AG04449 (cell line): ENCODE results near the gene PNPLA7.

Experiments
- CTCF ChIA-PET: fragments of 350-600 bp; formaldehyde crosslinking; extraction: SDS; loops from one replicate; lab custom pipeline; 2021; ENCODE audit warnings: antibody characterized with exemption; lab: Yijun Ruan, JAX
- POLR2A ChIA-PET: fragments of 400-600, 350-600 bp; formaldehyde crosslinking; extraction: SDS; loops from one replicate; lab custom pipeline; 2020; ENCODE audit warnings: antibody characterized with exemption, inconsistent platforms; lab: Yijun Ruan, JAX
- DNase-seq: peaks from one replicate; pipeline ENCODE4 v3.0.0-alpha.2; 2010; ENCODE audit warnings: low read depth, low spot score
- H3K4me3 ChIP-seq: 2 replicates; pipeline ENCODE4 v1.5.1; 2011; ENCODE audit warnings: low read depth, mild to moderate bottlenecking, control low read depth, low read length
- TF ChIP-seq, protein P1 (sequence below): IDR thresholded peaks from one replicate; pipeline ENCODE4 v1.5.1; 2011; ENCODE audit warnings: mild to moderate bottlenecking, moderate library complexity, low read length, control low read depth, inconsistent platforms; ENCODE audit not compliant: insufficient read depth; ENCODE audit errors: missing control alignments

PNPLA7 gene

DNA sequence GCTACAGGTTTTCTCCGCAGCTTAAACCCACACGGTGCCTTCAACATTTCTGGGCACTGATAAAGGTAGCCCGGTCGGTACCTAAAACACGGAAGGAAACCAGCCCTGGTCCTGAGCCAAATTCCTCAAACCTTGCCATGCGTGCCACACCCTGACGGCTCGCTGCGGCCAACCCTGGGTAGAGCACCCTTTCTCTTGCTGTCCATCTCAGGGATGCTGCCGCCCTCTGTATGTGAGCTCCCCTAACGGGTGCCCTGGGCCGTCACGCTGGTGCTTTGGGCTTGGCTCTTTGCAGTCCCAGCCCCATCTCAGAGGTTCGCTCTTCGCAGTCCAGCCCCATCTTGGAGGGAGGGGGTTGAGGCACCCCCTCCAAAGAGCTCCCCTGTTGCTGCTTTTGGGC is 43.9 kb downstream of the PNPLA7 start:
- POLR2A ChIA-PET = no interaction called here
- TF ChIP-seq, protein P1, sequence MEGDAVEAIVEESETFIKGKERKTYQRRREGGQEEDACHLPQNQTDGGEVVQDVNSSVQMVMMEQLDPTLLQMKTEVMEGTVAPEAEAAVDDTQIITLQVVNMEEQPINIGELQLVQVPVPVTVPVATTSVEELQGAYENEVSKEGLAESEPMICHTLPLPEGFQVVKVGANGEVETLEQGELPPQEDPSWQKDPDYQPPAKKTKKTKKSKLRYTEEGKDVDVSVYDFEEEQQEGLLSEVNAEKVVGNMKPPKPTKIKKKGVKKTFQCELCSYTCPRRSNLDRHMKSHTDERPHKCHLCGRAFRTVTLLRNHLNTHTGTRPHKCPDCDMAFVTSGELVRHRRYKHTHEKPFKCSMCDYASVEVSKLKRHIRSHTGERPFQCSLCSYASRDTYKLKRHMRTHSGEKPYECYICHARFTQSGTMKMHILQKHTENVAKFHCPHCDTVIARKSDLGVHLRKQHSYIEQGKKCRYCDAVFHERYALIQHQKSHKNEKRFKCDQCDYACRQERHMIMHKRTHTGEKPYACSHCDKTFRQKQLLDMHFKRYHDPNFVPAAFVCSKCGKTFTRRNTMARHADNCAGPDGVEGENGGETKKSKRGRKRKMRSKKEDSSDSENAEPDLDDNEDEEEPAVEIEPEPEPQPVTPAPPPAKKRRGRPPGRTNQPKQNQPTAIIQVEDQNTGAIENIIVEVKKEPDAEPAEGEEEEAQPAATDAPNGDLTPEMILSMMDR = no peak
- H3K4me3 ChIP-seq = no peak overlapping the region; the same call in 1 of the 2 replicates
- CTCF ChIA-PET = interaction anchor here (0.8 to 3.8 kb wide), 6 partner anchors 19 to 84 kb away, joined by 3 to 16 read pairs (median 3); partner anchors contain the start of genes EXD3 and NOXA1
- no peak for DNase-seq

DNA sequence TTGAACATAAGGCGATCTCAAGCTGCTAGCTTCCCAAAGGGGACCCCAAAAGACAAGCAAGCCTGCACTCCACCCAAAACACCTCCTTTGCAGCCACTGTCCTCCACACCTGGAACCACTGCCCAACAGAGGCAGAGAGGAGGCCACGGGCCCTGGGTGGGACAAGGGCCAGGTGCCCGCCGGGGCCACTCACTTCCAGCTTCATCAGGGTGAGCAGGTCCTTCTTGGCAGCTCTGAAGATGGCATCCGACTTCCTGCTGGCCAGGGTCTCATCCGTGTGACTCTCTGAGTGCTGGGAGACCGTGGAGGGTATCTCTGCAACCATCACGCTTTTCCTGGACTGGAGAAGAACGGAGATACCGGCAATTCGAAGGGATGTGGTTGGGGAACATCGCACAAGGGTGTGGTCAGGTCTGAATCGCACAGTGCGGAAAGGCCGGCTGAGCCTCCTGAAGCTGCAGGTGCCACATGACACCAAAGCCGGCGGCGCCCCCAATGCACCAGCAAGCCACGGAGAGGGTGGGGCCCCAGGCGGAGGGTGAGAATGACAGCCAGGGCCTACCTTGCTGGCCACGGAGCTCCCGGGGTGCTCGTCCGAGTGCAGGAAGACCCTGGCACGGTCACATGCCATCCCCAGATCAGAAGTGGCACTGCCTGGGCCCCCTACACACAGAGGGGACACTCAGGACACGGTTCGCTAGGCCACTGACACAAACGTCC is 44.6 kb downstream of the PNPLA7 start:
- CTCF ChIA-PET = interaction anchor here (0.7 to 3.8 kb wide), 9 partner anchors 18 to 211 kb away, joined by 3 to 16 read pairs (median 3); partner anchors contain the start of gene EXD3
- H3K4me3 ChIP-seq = no peak overlapping the region
- TF ChIP-seq, protein P1 = no peak
- DNase-seq = no peak
- POLR2A ChIA-PET = no interaction called here

DNA sequence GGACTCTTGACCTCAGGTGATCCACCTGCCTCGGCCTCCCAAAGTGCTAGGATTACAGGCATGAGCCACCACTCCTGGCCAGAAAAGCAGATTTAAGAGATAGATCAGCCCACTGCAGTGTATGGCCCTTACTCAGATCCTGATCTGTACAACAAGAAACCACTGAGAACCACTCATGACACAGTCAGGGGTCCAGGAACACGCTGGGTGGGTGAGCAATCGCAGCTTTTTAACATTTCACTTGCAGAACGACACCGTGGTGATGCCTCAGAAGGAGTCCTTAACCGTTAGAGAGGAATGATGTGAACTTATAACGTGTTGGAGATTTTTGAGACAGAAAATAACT is 45.8 kb downstream of the PNPLA7 start:
- no peak for DNase-seq
- TF ChIP-seq, protein P1 = no peak
- ChIA-PET CTCF (interaction anchor here (0.9 to 1.3 kb wide), 4 partner anchors 17 to 210 kb away, joined by 3 to 4 read pairs (median 3); partner anchors contain the start of gene EXD3), POLR2A (no interaction called here)
- no peak overlapping the region for H3K4me3 ChIP-seq

DNA sequence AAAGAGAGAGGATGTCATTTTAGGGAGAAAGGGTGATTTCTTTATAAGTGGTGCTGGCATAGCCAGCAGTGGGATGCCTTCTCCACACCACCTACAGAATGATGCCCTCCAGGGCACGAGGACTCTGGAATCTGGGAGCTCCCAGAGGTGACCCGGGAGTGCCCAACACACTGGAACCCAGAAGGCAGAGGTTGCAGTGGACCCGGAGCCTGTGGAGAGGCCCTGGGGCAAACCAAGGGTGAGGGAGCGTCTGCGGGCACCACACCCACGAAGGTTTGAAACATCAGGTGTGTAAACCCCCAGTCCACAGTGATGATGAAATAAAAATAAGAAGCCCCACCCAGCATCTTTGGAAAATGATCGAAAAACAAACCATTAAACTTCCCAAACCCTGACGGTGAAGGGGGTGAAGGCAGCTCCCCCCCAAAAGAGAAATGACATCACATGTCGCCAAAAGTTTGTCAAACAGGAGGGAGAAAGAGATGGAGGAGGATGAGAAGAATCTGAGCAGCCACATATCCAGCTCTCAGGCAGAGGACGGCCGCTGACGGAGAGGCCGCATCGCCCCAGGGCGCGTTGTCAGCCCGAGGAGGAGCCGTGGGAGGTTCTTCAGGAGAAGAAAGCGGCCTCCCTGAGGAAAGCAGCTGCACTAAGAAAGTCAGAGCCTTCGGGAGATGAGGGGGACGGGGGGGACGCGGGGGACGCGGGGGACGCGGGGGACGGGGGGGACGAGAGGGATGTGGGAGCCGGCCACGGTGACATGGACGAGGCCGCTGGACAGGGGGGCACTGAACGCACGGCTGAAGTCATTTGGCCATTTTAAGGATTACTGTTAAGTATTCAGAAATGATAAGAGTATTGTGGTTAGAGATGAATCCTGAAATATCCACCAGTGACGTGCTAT is 47.9 kb downstream of the PNPLA7 start:
- no peak overlapping the region for H3K4me3 ChIP-seq
- ChIA-PET CTCF (no interaction called here), POLR2A (no interaction called here)
- TF ChIP-seq, protein P1 = no peak
- no peak for DNase-seq

DNA sequence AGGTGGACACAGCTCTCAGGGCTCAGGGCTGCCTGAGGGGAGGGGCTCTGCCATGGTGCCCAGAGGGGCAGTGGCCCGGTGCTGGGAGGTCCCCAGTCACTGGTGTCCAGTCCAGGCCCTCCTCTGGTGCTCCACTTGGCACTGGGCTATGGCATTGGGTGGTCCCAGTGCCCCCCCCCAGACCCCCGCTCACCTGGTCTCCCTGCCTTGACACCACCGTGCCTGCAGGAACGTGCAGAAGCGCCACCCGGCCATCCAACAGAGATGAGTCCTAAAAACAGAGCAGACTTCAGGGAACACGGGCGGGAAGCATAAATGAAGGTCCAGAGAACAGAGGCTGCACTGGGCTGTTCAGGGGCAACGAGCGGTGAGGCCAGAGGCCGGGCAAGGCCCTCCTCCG is 48.7 kb downstream of the PNPLA7 start:
- ChIA-PET POLR2A (no interaction called here), CTCF (no interaction called here)
- no peak for DNase-seq
- TF ChIP-seq, protein P1 = no peak
- no peak overlapping the region for H3K4me3 ChIP-seq
